T-cell (primary cell): ENCODE measurements around the gene ZCCHC7. TPM values are rescaled to one million over a fixed set of nuclear protein-coding genes. Genes with fewer than 3 reads are reported as not detected.

Source experiments
- ATAC-seq, 4 experiments: fragments of 200-7000 bp in 3 of 4; fragments of 150-1000 bp in 1 of 4; cut with Tn5 transposase; replicated peaks in 1 of 4; 1 replicate in 3 of 4; 2 replicates in 1 of 4; pipeline ENCODE4 v1.10.0; 2021; ENCODE audit warnings: moderate library complexity in 3 of 4, mild to moderate bottlenecking in 2 of 4, moderate number of reproducible peaks in 1 of 4
- CTCF ChIA-PET, 2 donors: fragments of 300-600 bp; sonication (Branson Sonifier 250); formaldehyde crosslinking; loops; one replicate each; lab custom pipeline; 2022; ENCODE audit warnings: antibody characterized with exemption in 2 of 2; lab: Charles Lee
- POLR2A ChIA-PET, 2 donors: fragments of 300-600 bp; sonication (Branson Sonifier 250); formaldehyde crosslinking; loops; one replicate each; lab custom pipeline; 2022; ENCODE audit warnings: antibody characterized with exemption in 2 of 2; lab: Charles Lee
- DNase-seq, 35 experiments: peaks; one replicate each; pipeline versions ENCODE4 v3.0.0 to v3.0.0-alpha.2; 2013 to 2023
- H3K27ac ChIP-seq: one replicate; pipeline ENCODE4 v1.5.1; 2013; ENCODE audit warnings: low read length
- H3K27me3 ChIP-seq, 2 experiments: replicated peaks in 1 of 2; 1 replicate in 1 of 2; 2 replicates in 1 of 2; pipeline versions ENCODE4 v1.6.1 to v1.7.0; 2013; ENCODE audit warnings: low read length in 1 of 2, mixed read lengths in 1 of 2; ENCODE audit not compliant: control insufficient read depth in 2 of 2, insufficient read depth in 2 of 2; ENCODE audit errors: extremely low read depth in 1 of 2
- H3K36me3 ChIP-seq, 2 donors: 1 replicate in 1 of 2; 2 replicates in 1 of 2; pipeline versions ENCODE4 v1.6.1 to v1.7.0; 2013; ENCODE audit warnings: low read length in 1 of 2; ENCODE audit not compliant: control insufficient read depth in 2 of 2, insufficient read depth in 1 of 2; ENCODE audit errors: extremely low read depth in 1 of 2
- H3K4me1 ChIP-seq, 2 experiments: 1 replicate in 1 of 2; 2 replicates in 1 of 2; pipeline versions ENCODE4 v1.6.1 to v1.7.0; 2013; ENCODE audit warnings: low read length in 2 of 2, mixed read lengths in 1 of 2; ENCODE audit not compliant: insufficient read depth in 2 of 2, control insufficient read depth in 1 of 2; ENCODE audit errors: extremely low read depth in 1 of 2
- H3K4me3 ChIP-seq, 2 donors: 1 replicate in 1 of 2; 2 replicates in 1 of 2; pipeline versions ENCODE4 v1.5.1 to v1.7.0; 2013; ENCODE audit warnings: mild to moderate bottlenecking in 2 of 2, low read length in 1 of 2, moderate library complexity in 1 of 2; ENCODE audit not compliant: control insufficient read depth in 1 of 2; ENCODE audit errors: extremely low read depth in 1 of 2
- H3K9me3 ChIP-seq: 2 replicates; pipeline ENCODE4 v1.7.0; 2013
- H3K27ac Mint-ChIP-seq, 2 donors: one replicate each; pipeline ENCODE4 v1.8.0; 2020 to 2021; ENCODE audit warnings: mild to moderate bottlenecking in 2 of 2, mixed read lengths in 2 of 2
- H3K27me3 Mint-ChIP-seq, 2 donors: one replicate each; pipeline ENCODE4 v1.8.0; 2021 to 2022; ENCODE audit warnings: mixed read lengths in 2 of 2
- H3K36me3 Mint-ChIP-seq: one replicate; pipeline ENCODE4 v1.8.0; 2021; ENCODE audit warnings: mixed read lengths
- H3K4me1 Mint-ChIP-seq, 3 donors: one replicate each; pipeline ENCODE4 v1.8.0; 2020 to 2022; ENCODE audit warnings: mixed read lengths in 3 of 3, mild to moderate bottlenecking in 1 of 3
- H3K4me3 Mint-ChIP-seq, 3 donors: one replicate each; pipeline ENCODE4 v1.8.0; 2020 to 2022; ENCODE audit warnings: mild to moderate bottlenecking in 3 of 3, mixed read lengths in 3 of 3, moderate library complexity in 3 of 3
- H3K9me3 Mint-ChIP-seq, 3 donors: one replicate each; pipeline ENCODE4 v1.8.0; 2020 to 2022; ENCODE audit warnings: mixed read lengths in 3 of 3
- WGBS: methylation state at CpG from one replicate; pipeline ENCODE4 v1.1.5; 2013; ENCODE audit warnings: missing lambda C conversion rate; ENCODE audit not compliant: insufficient coverage; 5-methylcytosine and 5-hydroxymethylcytosine counted together
- total RNA-seq, 35 experiments: library from RNA in 6 of 35; stranded (reverse) in 6 of 35; fragments of 120-200 nt in 1 of 35; gene quantifications; one replicate each; pipeline versions ENCODE4 v1.2.1 to v1.2.4 and lab custom pipeline; 2013 to 2026

Gene ZCCHC7
- total RNA-seq, 5 donors from 2014 or later (not counting 1 experiment from before 2014, with no cell fraction given): 29.1 to 44.2 (median 33.5) TPM

DNA sequence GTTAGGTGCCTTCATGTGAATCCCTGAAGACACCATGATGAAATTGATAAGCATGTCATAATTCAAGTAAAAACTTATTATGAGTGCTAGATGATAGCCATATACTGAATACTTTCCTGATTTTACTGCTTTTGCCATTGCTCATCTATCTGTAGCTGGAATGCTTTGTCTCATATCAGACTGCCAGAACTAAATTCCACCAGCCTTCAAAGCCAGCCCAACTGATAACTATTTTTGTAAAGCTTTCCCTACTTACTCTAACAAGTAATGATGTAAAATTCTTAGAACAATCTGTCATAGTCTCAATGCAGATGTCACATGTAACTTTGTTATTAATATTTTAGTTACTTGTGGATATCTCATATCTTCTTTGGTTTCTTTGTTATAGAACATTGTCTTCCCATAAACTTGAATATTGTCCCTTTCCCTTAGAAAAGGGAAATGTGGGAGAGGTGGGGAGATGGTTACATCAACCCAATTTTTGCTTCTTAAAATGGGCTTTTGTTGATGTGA is 128.3 kb downstream of the ZCCHC7 start:
- Histone ChIP-seq H3K4me1 (no peaks in the 10 kb centered on the region), H3K27ac (no peak overlapping the region), H3K9me3 (peaks cover 2% of the 10 kb centered on the region), H3K4me3 (no peak overlapping the region), H3K36me3 (peaks cover 0 to 5% of the 10 kb centered on the region in 2 donors), H3K27me3 (no peaks in the 10 kb centered on the region)
- Mint-ChIP-seq H3K9me3 (peaks cover 0 to 3% (median 0%) of the 10 kb centered on the region in 3 donors), H3K27me3 (no peaks in the 10 kb centered on the region), H3K27ac (no peak overlapping the region), H3K4me3 (no peak overlapping the region), H3K36me3 (peaks cover 47% of the 10 kb centered on the region), H3K4me1 (peaks cover 7 to 22% (median 8%) of the 10 kb centered on the region in 3 donors)
- ChIA-PET CTCF (no interaction called here), POLR2A (interaction anchor here in 1 of 2 donors (0.6 kb wide), 1 partner anchor 409 kb away, joined by 3 read pairs; no protein-coding TSS in a partner anchor)
- DNase-seq (no peak), ATAC-seq (no peak)

- Histone ChIP-seq H3K36me3 (peaks cover 0 to 5% of the 10 kb centered on the region in 2 donors), H3K27me3 (no peaks in the 10 kb centered on the region), H3K4me3 (no peak overlapping the region), H3K4me1 (no peaks in the 10 kb centered on the region), H3K9me3 (peaks cover 2% of the 10 kb centered on the region), H3K27ac (no peak overlapping the region)
- H3K27ac Mint-ChIP-seq: no peak overlapping the region
- DNase-seq (no peak), ATAC-seq (no peak)
- H3K9me3 Mint-ChIP-seq: peaks cover 0 to 3% (median 0%) of the 10 kb centered on the region in 3 donors
- no peak overlapping the region for H3K4me3 Mint-ChIP-seq
- WGBS: 94% methylated on average over 6 of the region's 6 CpGs
- peaks cover 9 to 24% (median 10%) of the 10 kb centered on the region in 3 donors for H3K4me1 Mint-ChIP-seq
- peaks cover 61% of the 10 kb centered on the region for H3K36me3 Mint-ChIP-seq
- no peaks in the 10 kb centered on the region for H3K27me3 Mint-ChIP-seq
- CTCF ChIA-PET: no interaction called here
- POLR2A ChIA-PET: no interaction called here
Observed at GRCh38 chr9:37251452-37251851, 131.1 kb downstream of the ZCCHC7 start.

- ATAC-seq (no peak), DNase-seq (no peak)
- no peaks in the 10 kb centered on the region for H3K27me3 Mint-ChIP-seq
- Histone ChIP-seq H3K4me3 (no peak overlapping the region), H3K4me1 (no peaks in the 10 kb centered on the region), H3K36me3 (peaks cover 0 to 5% of the 10 kb centered on the region in 2 donors), H3K27ac (no peak overlapping the region), H3K27me3 (no peaks in the 10 kb centered on the region), H3K9me3 (peaks cover 2% of the 10 kb centered on the region)
- no peak overlapping the region for H3K27ac Mint-ChIP-seq
- peaks cover 0 to 3% (median 0%) of the 10 kb centered on the region in 3 donors for H3K9me3 Mint-ChIP-seq
- WGBS: no CpG with 5 or more reads among the region's 4 CpGs
- ChIA-PET CTCF (no interaction called here), POLR2A (no interaction called here)
- H3K4me1 Mint-ChIP-seq: peaks cover 7 to 27% (median 10%) of the 10 kb centered on the region in 3 donors
- no peak overlapping the region for H3K4me3 Mint-ChIP-seq
- peaks cover 60% of the 10 kb centered on the region for H3K36me3 Mint-ChIP-seq
Observed at GRCh38 chr9:37253377-37253937, 133.1 kb downstream of the ZCCHC7 start.

DNA sequence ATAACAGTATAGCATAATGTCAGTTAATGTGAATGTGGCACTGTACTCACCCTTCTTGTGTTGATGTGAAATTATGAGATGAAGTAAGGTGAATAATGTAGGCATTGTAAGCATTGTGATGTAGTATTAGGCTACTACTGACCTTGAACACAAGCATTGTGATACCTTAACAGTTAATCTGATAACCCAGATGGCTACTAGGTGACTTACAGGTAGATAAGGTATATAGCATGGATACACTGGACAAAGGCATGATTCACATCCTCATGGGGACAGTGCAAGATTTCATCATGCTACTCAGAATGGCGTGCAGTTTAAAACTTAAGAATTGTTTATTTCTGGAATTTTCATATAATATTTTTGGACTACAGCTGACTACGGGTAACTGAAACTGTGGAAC is 134.8 kb downstream of the ZCCHC7 start:
- Histone ChIP-seq H3K27me3 (no peaks in the 10 kb centered on the region), H3K9me3 (peaks cover 2% of the 10 kb centered on the region), H3K36me3 (no peaks in the 10 kb centered on the region), H3K27ac (no peak overlapping the region), H3K4me3 (no peak overlapping the region), H3K4me1 (no peaks in the 10 kb centered on the region)
- Mint-ChIP-seq H3K36me3 (peaks cover 51% of the 10 kb centered on the region), H3K4me1 (peaks cover 4 to 27% (median 16%) of the 10 kb centered on the region in 3 donors), H3K9me3 (peaks cover 0 to 3% (median 0%) of the 10 kb centered on the region in 3 donors), H3K27me3 (no peaks in the 10 kb centered on the region), H3K27ac (no peak overlapping the region), H3K4me3 (no peak overlapping the region)
- ChIA-PET CTCF (no interaction called here), POLR2A (no interaction called here)
- DNase-seq (no peak), ATAC-seq (no peak)
- 100% methylated on average over 1 of the region's 2 CpGs for WGBS

DNA sequence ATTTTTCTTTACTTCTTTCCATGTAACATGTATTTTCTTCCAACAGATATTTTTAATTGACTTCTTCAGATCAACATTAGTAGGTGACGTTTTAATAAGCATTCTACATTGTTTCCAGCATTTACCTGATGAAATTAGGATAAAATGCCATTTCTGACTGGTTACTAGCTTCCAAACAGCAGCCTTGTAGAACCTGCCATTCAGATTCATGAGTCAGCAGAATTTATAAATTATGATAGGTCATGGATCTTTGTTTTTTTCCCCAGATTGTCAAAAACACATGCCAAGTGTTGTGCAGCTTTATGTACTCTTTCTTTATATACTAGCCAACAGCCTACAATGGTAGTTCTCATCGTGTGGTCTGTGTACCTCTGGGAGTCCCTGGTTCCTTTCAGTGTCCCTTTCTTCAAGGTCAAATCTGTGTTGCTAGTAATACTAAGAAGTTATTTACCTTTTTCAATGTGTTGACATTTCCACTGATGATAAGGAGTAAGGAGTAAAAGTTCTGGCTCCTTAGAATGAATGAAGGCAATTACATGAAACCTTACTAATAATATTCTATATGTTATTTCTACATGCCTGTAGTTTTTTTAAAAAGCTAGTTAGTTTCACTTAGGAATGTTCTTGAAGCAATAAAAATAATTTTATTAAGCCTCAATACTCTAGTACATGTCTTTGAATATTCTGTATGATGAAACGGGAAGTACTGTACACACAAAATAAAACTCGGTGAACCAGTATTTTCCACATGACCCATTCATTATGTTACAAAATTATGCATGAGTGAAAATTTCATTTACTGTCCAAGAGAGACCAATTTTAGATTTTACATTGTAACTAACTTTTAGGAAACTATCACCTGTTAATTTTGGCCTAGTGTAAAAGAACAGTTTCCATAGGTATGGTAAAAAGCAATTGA is 135.8 kb downstream of the ZCCHC7 start:
- Mint-ChIP-seq H3K4me1 (peaks cover 7 to 30% (median 15%) of the 10 kb centered on the region in 3 donors), H3K4me3 (no peak overlapping the region), H3K27ac (no peak overlapping the region), H3K9me3 (peaks cover 0 to 3% (median 0%) of the 10 kb centered on the region in 3 donors), H3K36me3 (peaks cover 50% of the 10 kb centered on the region), H3K27me3 (no peaks in the 10 kb centered on the region)
- ATAC-seq (no peak), DNase-seq (no peak)
- H3K4me3 ChIP-seq: no peak overlapping the region
- peaks cover 2% of the 10 kb centered on the region for H3K9me3 ChIP-seq
- H3K36me3 ChIP-seq: no peaks in the 10 kb centered on the region
- H3K27me3 ChIP-seq: no peaks in the 10 kb centered on the region
- CTCF ChIA-PET: interaction anchor here in 1 of 2 donors (0.7 kb wide), 1 partner anchor 14 kb away, joined by 3 read pairs; no protein-coding TSS in a partner anchor
- POLR2A ChIA-PET: no interaction called here
- no peaks in the 10 kb centered on the region for H3K4me1 ChIP-seq
- no peak overlapping the region for H3K27ac ChIP-seq
- WGBS: 100% methylated on average over 2 of the region's 4 CpGs

- peaks cover 6 to 34% (median 19%) of the 10 kb centered on the region in 3 donors for H3K4me1 Mint-ChIP-seq
- H3K9me3 ChIP-seq: no peaks in the 10 kb centered on the region
- H3K4me3 ChIP-seq: no peak overlapping the region
- H3K27me3 ChIP-seq: no peaks in the 10 kb centered on the region
- no peak overlapping the region for H3K27ac ChIP-seq
- no peaks in the 10 kb centered on the region for H3K27me3 Mint-ChIP-seq
- no peaks in the 10 kb centered on the region for H3K36me3 ChIP-seq
- 90% methylated on average over 2 of the region's 3 CpGs for WGBS
- DNase-seq: no peak
- CTCF ChIA-PET: interaction anchor here in 1 of 2 donors (0.5 kb wide), 1 partner anchor 15 kb away, joined by 3 read pairs; no protein-coding TSS in a partner anchor
- no peak overlapping the region for H3K4me3 Mint-ChIP-seq
- POLR2A ChIA-PET: interaction anchor here in 1 of 2 donors (0.5 kb wide), 1 partner anchor 179 kb away, joined by 3 read pairs; no protein-coding TSS in a partner anchor
- no peaks in the 10 kb centered on the region for H3K4me1 ChIP-seq
- no peak overlapping the region for H3K27ac Mint-ChIP-seq
- H3K36me3 Mint-ChIP-seq: peaks cover 33% of the 10 kb centered on the region
- no peaks in the 10 kb centered on the region for H3K9me3 Mint-ChIP-seq
- no peak for ATAC-seq
Observed at GRCh38 chr9:37259951-37260350, 139.6 kb downstream of the ZCCHC7 start.
